ENCODE results near the gene MKI67. TPM values are rescaled to one million over a fixed set of nuclear protein-coding genes. Genes with fewer than 3 reads are reported as not detected.

The MKI67 gene
- total and polyA plus RNA-seq, 2 donors (not counting 1 experiment from before 2014, with no cell fraction given), result 0.36 to 0.47 TPM

- no peak for ATAC-seq (ENCODE audit: low read depth)
- peaks cover 30% of the 10 kb centered on the region for H3K27me3 Mint-ChIP-seq
- peak overlapping the region; percentile 75 for H2AFZ ChIP-seq (ENCODE audit: insufficient read depth, low read depth, low read length, poor library complexity, severe bottlenecking)
- ChIA-PET CTCF (interaction anchor here (0.8 to 3.3 kb wide), 15 partner anchors 10 to 435 kb away, joined by 3 to 16 read pairs (median 5); no protein-coding TSS in a partner anchor), POLR2A (no interaction called here)
- H3K27ac Mint-ChIP-seq, result no peak overlapping the region
- peak overlapping the region; percentile 65 for H3K9ac ChIP-seq (ENCODE audit: low read length)
- H3K27ac ChIP-seq (ENCODE audit: low read length in 2 of 2), result no peak overlapping the region
- H3K9me3 Mint-ChIP-seq (ENCODE audit: insufficient read depth), result peaks cover 5% of the 10 kb centered on the region
- H3K27me3 ChIP-seq (replicated peaks in 1 of 4; ENCODE audit: control extremely low read depth in 1 of 4, control insufficient read depth in 3 of 4, insufficient read depth in 4 of 4, low read length in 3 of 4), result peaks cover 0 to 14% (median 2%) of the 10 kb centered on the region in 4 experiments
- no peaks in the 10 kb centered on the region for H3K36me3 ChIP-seq (replicated peaks in 1 of 2; ENCODE audit: control extremely low read depth in 1 of 2, control insufficient read depth in 1 of 2, extremely low read depth in 1 of 2, insufficient read depth in 2 of 2, low read length in 1 of 2)
- peaks cover 35% of the 10 kb centered on the region for H3K4me1 Mint-ChIP-seq
- H3K79me2 ChIP-seq (ENCODE audit: control insufficient read depth, insufficient read depth, low read length), result no peaks in the 10 kb centered on the region
- no peak for TF ChIP-seq EZH2 (IDR thresholded peaks at IDR 0.05; ENCODE audit: borderline replicate concordance, insufficient read depth, low read depth, low read length, poor library complexity, severe bottlenecking)
- TF ChIP-seq CTCF (IDR thresholded peaks at IDR 0.05), result no peak
- H3K4me1 ChIP-seq (ENCODE audit: control insufficient read depth in 2 of 2, insufficient read depth in 2 of 2, low read length in 2 of 2), result peaks cover 16 to 24% of the 10 kb centered on the region in 2 donors
- WGBS (ENCODE audit: insufficient coverage), result 78% methylated on average over 17 of the region's 20 CpGs
- no peaks in the 10 kb centered on the region for H4K20me1 ChIP-seq (ENCODE audit: control insufficient read depth, insufficient read depth, low read length, poor library complexity, severe bottlenecking)
- no peak for DNase-seq
- intact Hi-C loops (cut with micrococcal nuclease), result loop anchor here (1.0 to 10.0 kb wide), 2 partner anchors 72 to 436 kb away; no protein-coding TSS in a partner anchor
- H3K4me3 Mint-ChIP-seq, result peak overlapping the region; percentile 66
- H3K4me2 ChIP-seq (replicated peaks; ENCODE audit: low read depth, low read length, poor library complexity, severe bottlenecking), result peak overlapping the region; percentile 88
- peaks cover 0 to 32% (median 15%) of the 10 kb centered on the region in 3 donors for H3K9me3 ChIP-seq (ENCODE audit: control extremely low read depth in 1 of 3, control insufficient read depth in 2 of 3, insufficient read depth in 1 of 3, low read length in 2 of 3)
- H3K4me3 ChIP-seq (ENCODE audit: control extremely low read depth in 1 of 5, extremely low read depth in 1 of 5, insufficient read depth in 1 of 5, low read depth in 2 of 5, low read length in 4 of 5), result peak overlapping the region in 4 of 5 experiments; percentile 28 to 55 (median 40)
Observed at GRCh38 chr10:128150561-128150960, 24.3 kb upstream of the MKI67 start.

GRCh38 chr10:128150045-128150493 lies 23.8 kb upstream of the MKI67 start:
- intact Hi-C loops (cut with micrococcal nuclease), result loop anchor here (1.0 to 10.0 kb wide), 2 partner anchors 72 to 435 kb away; no protein-coding TSS in a partner anchor
- no peak overlapping the region for H3K27ac Mint-ChIP-seq

More at GRCh38 chr10:128150045-128150493, 23.8 kb upstream of the MKI67 start:
- Mint-ChIP-seq H3K9me3 (ENCODE audit: insufficient read depth) (peaks cover 10% of the 10 kb centered on the region), H3K4me1 (peaks cover 36% of the 10 kb centered on the region), H3K4me3 (peak overlapping the region; percentile 66), H3K27me3 (peaks cover 28% of the 10 kb centered on the region)
- Histone ChIP-seq H3K27ac (ENCODE audit: low read length in 2 of 2) (no peak overlapping the region), H3K4me3 (ENCODE audit: control extremely low read depth in 1 of 5, extremely low read depth in 1 of 5, insufficient read depth in 1 of 5, low read depth in 2 of 5, low read length in 4 of 5) (peak overlapping the region; percentile 28 to 55 (median 49)), H3K9ac (ENCODE audit: low read length) (peak overlapping the region; percentile 65), H3K4me1 (ENCODE audit: control insufficient read depth in 2 of 2, insufficient read depth in 2 of 2, low read length in 2 of 2) (peaks cover 16 to 24% of the 10 kb centered on the region in 2 donors), H3K4me2 (replicated peaks; ENCODE audit: low read depth, low read length, poor library complexity, severe bottlenecking) (peak overlapping the region; percentile 88), H3K79me2 (ENCODE audit: control insufficient read depth, insufficient read depth, low read length) (no peaks in the 10 kb centered on the region), H3K27me3 (replicated peaks in 1 of 4; ENCODE audit: control extremely low read depth in 1 of 4, control insufficient read depth in 3 of 4, insufficient read depth in 4 of 4, low read length in 3 of 4) (peaks cover 0 to 14% (median 2%) of the 10 kb centered on the region in 4 experiments), H3K9me3 (ENCODE audit: control extremely low read depth in 1 of 3, control insufficient read depth in 2 of 3, insufficient read depth in 1 of 3, low read length in 2 of 3) (peaks cover 0 to 36% (median 15%) of the 10 kb centered on the region in 3 donors), H3K36me3 (replicated peaks in 1 of 2; ENCODE audit: control extremely low read depth in 1 of 2, control insufficient read depth in 1 of 2, extremely low read depth in 1 of 2, insufficient read depth in 2 of 2, low read length in 1 of 2) (no peaks in the 10 kb centered on the region), H4K20me1 (ENCODE audit: control insufficient read depth, insufficient read depth, low read length, poor library complexity, severe bottlenecking) (no peaks in the 10 kb centered on the region), H2AFZ (ENCODE audit: insufficient read depth, low read depth, low read length, poor library complexity, severe bottlenecking) (peak overlapping the region; percentile 75)
- TF ChIP-seq CTCF (IDR thresholded peaks at IDR 0.05), result peak; percentile 77
- no peak for TF ChIP-seq EZH2 (IDR thresholded peaks at IDR 0.05; ENCODE audit: borderline replicate concordance, insufficient read depth, low read depth, low read length, poor library complexity, severe bottlenecking)
- DNase-seq (peak; percentile 85), ATAC-seq (ENCODE audit: low read depth) (peak; percentile 84)
- ChIA-PET CTCF (interaction anchor here (0.8 to 3.3 kb wide), 15 partner anchors 10 to 434 kb away, joined by 3 to 16 read pairs (median 5); no protein-coding TSS in a partner anchor), POLR2A (no interaction called here)
- whole genome bisulfite sequencing (ENCODE audit: insufficient coverage), result 1% methylated on average over 49 of the region's 53 CpGs

Measured in B cell (primary cell).